Measurements from ENCODE around the gene PCED1B. TPM values are rescaled to one million over a fixed set of nuclear protein-coding genes. Genes with fewer than 3 reads are reported as not detected.

Gene PCED1B
- total RNA-seq = not detected in 2 replicates

DNA sequence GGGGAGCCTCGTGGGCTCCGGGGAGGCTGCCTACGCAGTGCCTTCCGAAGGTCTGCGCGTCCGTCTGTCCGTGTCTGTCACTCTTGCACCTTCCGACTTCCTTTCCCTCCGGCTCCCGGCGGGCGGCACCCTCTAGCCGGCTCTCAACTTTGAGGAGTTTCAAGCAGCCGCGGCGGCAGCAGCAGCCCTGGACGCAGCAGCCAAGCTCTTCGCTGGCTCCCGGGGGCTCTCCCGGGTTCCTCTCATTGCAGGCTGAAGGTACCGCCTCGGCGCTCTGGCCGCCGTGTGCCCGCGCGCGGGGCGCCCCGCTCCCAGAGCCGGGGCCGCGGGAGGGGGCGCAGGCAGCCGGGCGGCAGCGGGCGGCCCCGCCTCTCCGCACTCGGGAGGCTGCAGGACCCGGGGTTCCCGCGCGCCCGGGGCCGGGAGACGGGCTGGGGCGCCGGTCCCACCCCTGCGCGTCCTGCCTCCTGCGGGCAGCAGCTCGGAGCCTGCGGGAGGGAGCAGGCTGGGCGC, at the start of gene PCED1B, which contains the start of gene AMIGO2:
PCED1B (plus strand) TSS at position 154 of the 513 bp plus-strand sequence. CDS start 155,443 bp downstream, outside the sequence.
AMIGO2 (minus strand) TSS at position 492 of the 513 bp plus-strand sequence. CDS start 957 bp downstream, outside the sequence.

Other genes with a start within 250 kb of the PCED1B start
- gene AMIGO2, start 338 bp downstream of the PCED1B start, total RNA-seq = 1.2 and 1.5 TPM in 2 replicates

Measured in smooth muscle cell of trachea (primary cell).